GM19239 (cell line): ENCODE measurements around the gene FCMR.
A peak's percentile ranks its signal among the peaks of the same experiment; 100 is the strongest.

ENCODE experiments used
- DNase-seq: peaks from one replicate; pipeline ENCODE4 v3.0.0; 2011; ENCODE audit warnings: low spot score; ENCODE audit not compliant: insufficient read length
- FAIRE-seq: peaks from 2 replicates; lab custom pipeline; 2011; peaks lifted over from hg19 to GRCh38; lab: Jason Lieb, UNC

Gene FCMR

DNA sequence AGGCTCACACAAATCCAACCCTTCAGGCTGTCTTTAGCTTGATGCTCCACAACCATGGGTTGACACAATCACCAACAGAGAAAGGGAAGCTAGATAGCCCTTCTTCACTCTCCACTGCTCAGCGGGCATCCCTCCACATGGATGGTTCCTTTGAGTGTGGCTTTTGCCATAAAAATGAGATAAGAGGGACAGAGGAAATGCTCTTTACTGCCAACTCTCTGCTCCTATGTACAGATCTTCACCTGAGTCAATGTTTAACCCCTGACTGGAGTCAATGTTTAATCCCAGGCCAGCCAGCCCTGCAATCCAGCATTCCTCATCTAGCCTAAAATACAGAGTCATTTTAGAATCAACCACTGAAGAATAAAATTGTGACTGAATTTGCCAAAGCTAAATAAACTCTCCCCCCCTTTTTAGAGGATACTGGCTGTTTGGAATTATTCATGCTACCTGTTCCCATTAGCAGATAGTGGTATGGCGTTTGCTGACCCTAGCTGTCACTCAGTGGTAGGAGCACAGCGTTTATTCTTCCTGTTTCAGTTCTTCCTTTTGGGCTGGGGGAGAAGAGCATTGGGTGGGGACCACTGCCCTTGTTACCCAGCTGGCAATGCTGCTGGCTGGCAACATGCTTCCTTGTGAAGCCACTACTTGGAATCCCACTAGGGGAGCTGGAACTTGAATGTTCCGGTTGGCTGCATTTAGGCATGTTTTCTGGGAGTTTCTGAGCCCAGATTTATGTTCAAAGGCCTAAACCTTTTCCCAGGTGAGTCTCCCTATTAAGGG is 29.8 kb upstream of the FCMR start:
- DNase-seq = no peak
- peak; percentile 84 for FAIRE-seq

DNA sequence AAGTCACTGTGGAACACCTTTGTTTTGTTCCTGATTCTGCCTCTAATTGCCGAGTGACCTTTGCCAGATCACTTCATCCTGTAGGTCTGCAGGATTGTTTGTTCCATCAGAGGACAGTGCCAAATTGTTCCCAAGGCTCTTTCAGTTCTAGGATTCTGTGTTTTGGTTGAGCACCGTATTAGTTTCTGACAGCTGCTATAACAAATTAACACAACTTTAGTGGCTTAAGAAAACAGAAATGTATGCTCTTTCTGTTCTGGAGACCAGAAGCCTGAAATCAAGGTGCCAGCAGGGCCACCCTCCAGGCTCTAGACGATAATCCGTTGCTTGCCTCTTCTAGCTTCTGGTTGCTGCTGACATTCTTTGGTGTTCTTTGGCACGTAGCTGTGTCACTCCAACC is 27.9 kb upstream of the FCMR start:
- peak; percentile 47 for FAIRE-seq
- DNase-seq = no peak

DNA sequence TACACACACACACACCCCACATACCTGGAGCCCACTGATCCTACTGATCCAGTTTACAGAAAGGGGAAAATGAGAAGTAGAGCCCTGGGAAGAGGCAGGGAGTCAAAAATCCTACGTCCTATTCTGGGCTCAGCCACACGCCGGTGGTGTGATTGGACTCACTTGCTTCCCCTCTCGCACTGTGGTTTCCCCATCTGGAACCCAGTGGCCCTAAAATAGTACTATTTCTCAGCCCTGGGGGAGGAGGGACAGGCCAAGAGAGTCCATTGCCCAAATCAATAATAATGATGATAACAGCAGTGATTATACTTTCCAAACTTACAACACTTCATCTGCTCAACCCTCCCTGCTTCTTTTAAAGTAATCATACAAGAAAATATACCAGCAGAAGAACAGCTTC is 27.5 kb upstream of the FCMR start:
- FAIRE-seq = no peak
- no peak for DNase-seq

DNA sequence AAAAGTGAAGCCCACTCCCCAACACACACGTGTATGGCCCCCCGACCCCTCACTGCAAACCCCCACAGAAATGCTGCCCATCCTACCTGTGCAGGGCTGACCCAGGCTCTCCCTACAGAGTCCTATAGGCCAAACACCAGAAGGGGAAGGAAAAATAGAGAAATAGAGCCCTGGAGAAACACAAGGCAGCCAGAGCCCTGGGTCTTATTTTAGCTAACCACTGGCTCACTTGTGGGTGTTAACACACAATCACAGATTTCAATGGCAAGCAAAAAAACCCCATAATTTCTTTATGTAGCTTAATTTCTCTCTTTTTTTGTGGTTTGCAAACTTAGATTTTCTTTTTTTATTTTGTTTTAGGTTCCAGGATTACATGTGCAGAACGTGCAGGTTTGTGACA is 25.5 kb upstream of the FCMR start:
- no peak for DNase-seq
- no peak for FAIRE-seq

DNA sequence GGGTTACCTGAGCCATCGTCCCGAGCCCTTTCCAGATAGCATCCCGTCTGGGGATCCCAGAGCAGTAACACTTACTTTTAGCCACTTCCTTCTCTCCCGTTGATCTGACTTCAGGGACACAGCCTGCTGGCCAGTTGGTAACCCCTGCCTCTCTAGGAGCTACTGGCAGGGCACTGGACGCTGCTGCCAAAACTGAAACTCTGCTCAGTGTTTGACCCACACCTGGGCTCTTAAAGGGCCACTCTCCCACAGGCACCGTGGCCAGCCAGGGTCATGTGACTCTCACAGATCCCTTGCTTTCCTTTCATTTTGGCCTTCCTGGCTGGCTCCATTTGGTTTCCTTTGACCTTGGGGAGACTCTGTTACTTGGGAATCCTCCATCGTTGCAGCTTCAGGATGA is 24.5 kb upstream of the FCMR start, which contains the start of gene PIGR:
PIGR (minus strand) TSS at position 206 of the 400 bp plus-strand sequence. CDS start 5,935 bp downstream, outside the sequence.
- DNase-seq (no peak), FAIRE-seq (no peak)

DNA sequence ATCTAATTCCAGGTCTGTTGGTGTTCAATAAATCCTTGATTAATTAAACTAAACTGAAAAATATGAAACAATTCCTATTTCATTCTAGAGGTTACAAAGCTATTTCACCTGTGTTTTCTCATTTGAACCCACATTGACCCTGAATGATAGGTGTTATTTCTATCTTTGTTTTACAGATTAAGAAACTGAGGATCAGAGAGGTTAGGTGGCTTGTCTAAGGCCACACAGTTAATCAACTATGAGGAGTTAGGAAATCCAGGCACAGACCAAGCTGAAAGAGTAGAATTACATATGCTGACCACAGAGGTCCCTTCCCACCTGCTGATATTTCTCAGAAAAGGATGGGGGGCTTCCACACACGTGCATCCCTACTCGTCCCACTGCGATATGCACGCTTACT is 24.0 kb upstream of the FCMR start:
- FAIRE-seq (no peak), DNase-seq (no peak)

DNA sequence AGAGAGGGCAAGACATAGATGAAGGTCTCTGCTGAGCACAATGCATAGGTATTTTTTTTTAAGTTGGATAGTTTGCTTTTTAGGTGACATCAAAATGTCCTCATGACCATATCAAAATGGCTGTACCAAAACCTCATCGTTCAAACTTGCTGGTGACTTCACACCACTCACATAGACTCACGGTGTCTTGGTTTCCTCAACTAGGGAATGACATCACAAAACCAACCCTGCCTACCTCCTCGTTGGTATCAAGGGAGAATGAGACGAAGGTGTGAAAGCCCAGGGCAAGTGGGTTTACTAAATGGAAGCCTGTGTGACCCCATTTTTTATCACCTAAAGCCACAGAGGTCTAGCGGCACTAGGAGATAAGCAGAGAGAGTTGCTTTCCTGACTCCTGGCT is 23.0 kb upstream of the FCMR start:
- DNase-seq (no peak), FAIRE-seq (no peak)

DNA sequence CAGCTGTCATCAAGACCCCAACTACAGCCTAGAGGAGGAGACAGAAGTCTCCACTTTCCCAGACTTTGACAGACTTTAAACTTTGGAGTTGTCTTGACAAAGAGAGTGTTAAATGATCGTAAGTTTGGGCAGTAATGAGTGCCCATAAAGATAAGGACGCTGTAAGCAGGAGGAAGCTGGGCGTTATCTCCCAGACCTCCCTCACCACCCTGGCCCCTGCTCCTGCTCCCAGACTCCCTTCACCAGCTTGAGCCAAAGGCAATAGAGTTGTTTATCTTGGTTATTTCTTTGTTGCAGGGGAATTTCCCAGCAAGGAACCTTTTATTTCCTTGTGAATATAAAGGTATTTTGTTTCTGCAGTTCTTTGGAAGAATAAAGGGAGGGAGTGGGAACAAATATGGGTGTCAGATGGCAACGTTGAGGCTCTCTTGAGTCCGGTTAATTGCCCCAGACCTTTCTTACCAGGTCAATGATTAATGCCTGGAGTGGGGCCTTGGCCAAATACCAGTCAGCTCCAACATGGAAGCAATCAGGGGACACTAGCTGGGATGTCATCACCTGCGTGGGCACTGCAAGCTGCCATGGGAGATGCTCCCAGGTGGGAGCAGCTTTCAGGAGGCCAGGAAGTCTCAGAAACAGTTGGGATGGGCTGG is 20.2 kb upstream of the FCMR start:
- DNase-seq (no peak), FAIRE-seq (no peak)

DNA sequence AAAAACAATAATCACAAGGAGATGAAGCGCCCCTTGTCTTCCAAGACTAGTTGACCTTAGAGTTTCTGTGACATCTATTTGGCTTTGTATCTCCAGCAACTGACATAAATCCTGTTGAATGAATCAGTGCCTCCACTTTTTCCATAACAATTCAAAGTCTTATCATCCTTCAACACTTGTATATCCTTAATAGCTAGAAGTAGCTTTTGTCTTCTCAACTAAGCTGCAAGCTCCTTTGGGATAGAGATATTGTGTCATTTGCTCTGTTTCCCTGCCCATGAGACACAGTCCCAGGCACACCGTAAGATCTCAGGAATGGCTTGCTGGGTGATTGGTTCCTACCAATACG is 18.8 kb upstream of the FCMR start:
- DNase-seq (no peak), FAIRE-seq (no peak)

DNA sequence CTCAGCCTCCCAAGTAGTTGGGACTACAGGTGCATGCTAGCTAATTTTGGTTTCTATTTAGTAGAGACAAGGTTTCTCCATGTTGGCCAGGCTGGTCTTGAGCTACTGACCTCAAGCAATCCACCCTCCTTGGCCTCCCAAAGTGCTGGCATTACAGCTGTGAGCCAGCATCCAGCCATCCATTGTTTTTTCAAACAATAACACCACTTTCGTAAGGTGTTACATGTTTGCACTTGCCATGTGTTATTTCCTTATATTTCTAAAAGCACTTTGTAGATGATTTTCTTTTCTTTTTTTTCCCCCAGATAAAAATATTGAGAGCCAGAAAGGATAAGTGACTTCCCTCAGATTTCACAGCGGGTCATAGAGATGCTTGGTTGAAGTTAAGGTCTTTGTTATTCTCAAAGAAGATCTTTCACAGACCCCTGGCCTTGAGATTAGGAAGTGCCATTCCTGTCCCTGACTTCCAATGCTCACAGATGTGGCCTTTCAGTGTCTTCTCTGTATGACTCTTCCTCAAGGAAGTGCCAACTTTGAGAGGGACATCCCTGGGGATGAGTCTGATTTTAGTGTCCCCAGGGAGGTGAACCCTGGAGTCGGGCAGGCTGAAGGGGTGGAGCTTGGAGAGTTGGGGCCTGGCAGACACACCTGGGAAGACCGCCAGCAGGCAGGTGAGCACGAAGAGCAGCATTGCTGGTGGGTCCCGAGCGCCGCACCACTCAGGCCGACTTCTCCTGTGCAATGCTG is 18.3 kb upstream of the FCMR start:
- no peak for DNase-seq
- FAIRE-seq = no peak

DNA sequence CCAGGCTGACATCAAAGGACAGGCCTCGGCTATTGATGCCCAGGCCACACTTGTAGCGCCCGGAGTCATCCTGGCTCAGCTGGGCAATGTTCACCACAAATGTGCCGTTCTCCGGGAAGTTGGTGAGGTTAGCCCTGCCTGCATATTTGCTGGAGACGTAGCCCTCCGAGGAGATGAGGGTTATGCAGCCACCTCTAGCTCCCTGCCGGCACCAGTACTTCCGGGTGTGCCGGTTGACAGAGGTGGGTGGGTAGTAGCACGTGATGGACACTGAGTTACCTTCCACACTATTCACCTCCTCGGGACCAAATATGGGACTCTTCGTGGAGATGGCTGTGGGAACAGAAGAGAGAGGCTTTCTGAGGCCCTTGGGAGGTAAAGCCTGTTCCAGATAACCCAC is 17.4 kb upstream of the FCMR start:
- no peak for FAIRE-seq
- DNase-seq = no peak

DNA sequence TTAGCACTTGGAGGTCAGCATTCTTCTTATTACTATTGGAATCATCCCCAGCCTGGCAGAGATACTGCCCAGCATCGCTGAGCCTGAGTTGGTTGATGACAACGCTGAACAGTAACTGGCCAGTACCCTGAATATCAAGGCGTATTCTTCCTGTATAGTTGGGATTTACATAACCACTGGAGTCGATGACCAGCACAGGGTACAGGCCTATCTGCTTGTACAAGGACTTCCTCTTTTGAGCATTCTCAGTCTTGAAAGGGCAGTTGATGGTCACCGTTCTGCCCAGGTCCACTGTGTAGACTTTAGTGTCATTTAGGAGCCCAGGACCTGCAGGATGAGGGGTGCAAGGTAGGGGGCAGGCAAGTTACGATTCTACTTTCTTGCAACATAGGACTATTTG is 15.7 kb upstream of the FCMR start:
- no peak for DNase-seq
- no peak for FAIRE-seq

DNA sequence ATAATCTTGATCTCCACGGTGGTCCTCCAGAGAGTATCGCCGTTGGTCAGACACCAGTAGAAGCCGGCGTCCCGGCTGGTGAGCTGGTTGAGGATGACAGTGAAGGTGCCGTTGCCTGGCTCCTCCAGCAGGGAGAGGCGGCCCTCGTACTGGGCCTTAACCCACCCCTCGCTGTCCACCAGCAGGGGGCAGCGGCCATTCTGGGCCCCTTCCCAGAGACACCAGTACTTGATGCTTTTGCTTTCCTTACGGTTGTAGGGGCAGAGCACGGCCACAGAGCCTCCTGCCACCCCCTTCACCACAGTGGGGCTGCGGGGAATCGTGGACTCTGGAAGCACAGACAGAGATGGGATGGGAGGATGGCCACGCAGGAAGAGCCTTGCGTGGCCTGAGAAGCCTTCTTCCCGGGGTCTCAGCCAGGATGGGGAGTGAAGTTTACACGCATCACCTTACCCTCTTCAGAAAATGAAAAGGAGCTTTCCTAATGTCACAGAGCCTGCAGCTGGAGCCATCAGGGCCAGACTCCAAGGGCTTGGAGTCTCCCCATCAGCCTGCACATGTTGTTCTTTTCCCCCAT is 13.8 kb upstream of the FCMR start:
- no peak for FAIRE-seq
- DNase-seq = no peak

DNA sequence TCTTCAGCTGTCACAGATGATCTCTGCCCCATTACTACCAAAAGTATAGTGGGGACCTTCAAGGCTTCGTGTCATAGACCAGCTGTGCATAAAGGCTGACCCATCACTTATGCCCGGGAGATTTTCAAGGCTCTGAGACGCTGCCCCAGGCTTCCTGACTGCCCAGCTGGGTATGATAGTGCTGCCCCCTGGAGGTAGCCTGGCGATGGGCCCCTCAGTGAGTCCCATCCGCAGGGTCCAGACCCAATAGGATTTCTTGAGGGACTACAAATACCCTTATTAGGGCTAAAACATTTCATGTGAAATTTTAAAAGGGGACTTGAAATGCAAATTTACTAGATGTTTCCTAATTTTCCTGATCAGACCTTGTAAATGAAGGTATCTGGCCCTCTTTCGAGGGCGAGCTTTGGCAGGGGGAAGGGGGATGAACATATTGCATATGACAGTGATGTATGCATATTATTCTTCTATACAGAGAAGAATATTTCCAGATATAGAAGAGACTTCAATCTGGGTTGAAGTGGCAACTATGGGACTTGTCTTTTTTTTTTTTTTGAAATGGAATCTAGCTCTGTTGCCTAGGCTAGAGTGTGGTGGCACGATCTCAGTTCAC is 11.7 kb upstream of the FCMR start:
- FAIRE-seq (peak; percentile 65), DNase-seq (no peak)

DNA sequence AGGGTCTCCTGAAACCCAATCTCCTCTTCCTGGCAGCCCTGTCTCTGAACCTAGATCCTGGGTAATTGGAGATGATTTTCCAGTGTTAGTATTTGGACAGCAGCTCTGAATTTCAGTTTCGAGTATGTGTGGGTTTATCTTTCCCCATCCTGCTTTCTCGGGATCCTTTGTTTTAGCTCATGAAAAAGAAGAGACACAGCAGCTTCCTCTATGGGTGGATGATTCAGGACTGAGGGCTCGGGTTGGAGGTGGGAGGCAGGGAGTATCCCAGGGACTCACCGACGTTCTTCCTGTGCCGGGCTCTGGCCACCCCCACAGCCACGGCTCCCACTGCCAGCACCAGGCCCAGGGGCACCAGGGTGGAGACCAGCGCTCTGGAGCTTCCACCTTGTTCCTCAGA is 10.4 kb upstream of the FCMR start:
- DNase-seq = no peak
- no peak for FAIRE-seq

DNA sequence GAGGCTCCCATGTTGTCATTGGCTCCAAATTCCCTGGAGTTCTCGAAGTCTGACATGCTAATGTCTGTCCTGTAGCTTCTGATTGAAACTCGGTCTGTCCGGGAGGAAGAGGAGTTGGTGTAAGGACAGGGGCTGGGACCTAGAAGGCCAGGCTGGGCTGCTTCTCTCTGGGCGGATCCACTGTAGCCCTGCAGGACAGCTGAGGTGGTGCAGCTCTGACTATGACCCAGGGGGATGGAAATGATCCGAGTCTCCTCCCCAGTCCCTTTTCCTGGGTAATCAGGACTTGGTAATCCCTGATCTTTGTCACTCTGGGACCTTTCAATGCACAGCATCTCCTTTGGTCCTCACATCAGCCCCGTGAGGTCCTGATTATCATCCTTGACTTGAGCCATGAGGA is 10.0 kb upstream of the FCMR start:
- DNase-seq (no peak), FAIRE-seq (no peak)

DNA sequence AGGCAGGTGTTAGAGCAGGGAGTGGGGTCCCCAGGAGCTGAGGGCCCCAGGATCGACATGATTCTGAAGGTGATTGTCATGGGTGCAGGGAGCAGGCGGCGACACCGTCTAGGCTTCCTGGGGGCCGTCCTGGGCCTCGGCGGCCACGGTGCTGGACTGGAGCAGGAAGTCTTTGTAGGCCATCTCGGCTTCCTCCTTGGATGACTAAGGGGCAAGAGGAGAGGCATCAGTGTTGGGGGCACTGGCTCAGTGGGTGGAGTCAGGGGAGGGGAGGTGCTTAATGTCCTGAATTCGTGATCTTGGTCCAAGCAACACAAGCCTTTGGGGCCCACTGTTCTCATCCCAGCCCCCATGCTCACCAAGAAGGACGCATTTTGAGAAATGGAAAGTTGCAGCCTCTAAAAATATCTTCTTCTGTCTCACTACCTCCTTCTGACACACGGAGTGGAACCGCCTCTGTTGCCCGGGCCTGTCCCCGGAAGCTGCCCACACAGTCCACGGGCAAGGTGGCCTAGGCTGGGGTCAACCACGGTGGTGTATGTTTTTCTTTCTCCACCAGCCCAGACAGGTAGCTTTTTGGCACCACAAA is 8.6 kb upstream of the FCMR start:
- DNase-seq (no peak), FAIRE-seq (peak; percentile 91)

DNA sequence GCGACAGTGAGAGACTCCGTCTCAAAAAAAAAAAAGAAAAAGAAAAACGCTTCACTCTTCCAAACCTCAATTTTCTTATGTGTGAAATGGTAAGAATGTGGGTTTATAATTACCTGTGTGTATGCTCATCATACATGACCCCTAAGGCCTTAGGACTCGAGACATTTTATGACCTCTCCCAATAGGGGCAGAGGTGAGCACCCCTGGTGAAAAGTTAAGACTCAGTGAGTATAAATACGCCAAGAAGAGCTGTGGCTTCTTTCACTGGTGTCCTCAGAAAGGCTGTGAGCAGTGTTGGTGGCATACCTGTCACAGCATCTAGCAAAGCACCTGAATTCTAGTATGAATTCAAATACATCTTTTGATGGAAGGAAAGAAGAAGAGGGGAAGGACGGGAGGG is 7.8 kb upstream of the FCMR start:
- no peak for FAIRE-seq
- no peak for DNase-seq

DNA sequence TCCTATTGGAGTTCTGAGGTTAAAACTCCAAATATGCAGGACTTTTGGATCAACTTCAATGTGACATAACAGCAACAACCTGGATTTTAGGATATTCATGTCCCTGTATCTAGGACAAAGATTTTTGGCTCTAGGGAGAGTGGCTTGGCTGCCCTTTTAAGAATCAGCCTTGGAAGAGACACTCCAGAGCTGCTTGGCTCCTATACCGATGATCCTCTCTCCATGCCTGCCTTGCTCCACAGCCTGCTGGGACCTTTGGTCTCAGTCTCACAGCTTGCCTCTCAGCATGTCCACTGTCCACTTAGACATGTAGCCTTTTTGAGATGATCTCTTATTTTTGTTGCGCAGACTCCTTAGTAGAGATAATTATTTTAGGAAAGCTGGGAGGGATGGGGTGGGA is 4.5 kb upstream of the FCMR start:
- FAIRE-seq = no peak

DNA sequence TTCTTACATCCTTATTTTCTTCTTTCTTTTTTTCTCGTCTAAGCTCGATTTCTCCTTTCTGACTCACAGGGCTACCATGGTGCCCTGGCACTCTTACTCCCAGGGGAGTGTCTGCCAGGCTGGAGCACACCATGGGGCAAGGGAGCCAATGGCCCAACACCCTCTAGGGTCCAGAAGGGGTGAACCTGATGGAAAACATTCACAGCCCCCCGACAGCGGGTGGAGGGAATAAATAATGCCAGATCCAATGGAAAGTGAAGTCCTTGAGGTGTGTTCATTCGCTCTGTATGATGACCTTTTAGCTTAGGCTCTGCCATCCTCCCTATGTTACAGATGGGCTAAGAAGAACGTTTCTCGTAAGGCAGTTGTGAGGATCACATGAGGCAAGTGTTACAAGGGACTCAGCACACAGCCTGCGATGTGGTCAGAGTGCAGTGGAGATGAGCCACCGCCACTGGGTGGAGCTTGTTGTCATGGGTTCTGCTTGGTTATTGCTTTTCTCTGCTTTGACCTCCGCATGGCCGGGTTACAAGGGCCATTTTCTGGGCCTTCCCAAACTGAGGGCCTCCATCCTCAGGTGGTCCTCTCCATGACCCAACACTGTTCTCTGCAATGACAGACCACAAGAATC is 3.5 kb upstream of the FCMR start:
- FAIRE-seq = peak; percentile 84
- DNase-seq = no peak

More for the DNA sequence above, 4.5 kb upstream of the FCMR start:
- no peak for DNase-seq
